H1 (cell line): ENCODE data around the gene PROZ. TPM values are rescaled to one million over a fixed set of nuclear protein-coding genes. Genes with fewer than 3 reads are reported as not detected.

Experiments
- CTCF ChIA-PET: fragments of 300-600 bp; sonication (Branson Sonifier 250); formaldehyde crosslinking; loops from one replicate; lab custom pipeline; 2021; ENCODE audit not compliant: partially characterized antibody; lab: Charles Lee
- POLR2A ChIA-PET: fragments of 300-600 bp; sonication (Branson Sonifier 250); formaldehyde crosslinking; loops from one replicate; lab custom pipeline; 2021; ENCODE audit warnings: inconsistent platforms; ENCODE audit not compliant: partially characterized antibody; lab: Charles Lee
- DNase-seq, 2 experiments: peaks; one replicate each; pipeline versions ENCODE4 v3.0.0 to v3.0.0-alpha.2; 2010 to 2022; ENCODE audit warnings: low spot score in 2 of 2, low read depth in 1 of 2, mixed read lengths in 1 of 2
- FAIRE-seq: peaks from 2 replicates; lab custom pipeline; 2011; peaks lifted over from hg19 to GRCh38; lab: Jason Lieb, UNC
- H2AFZ ChIP-seq: 2 replicates; pipeline ENCODE4 v1.8.1; 2012; ENCODE audit warnings: low read length, inconsistent platforms
- H2AK5ac ChIP-seq: 2 replicates; pipeline ENCODE4 v1.6.1; 2013; ENCODE audit warnings: low read depth, low read length
- H2BK120ac ChIP-seq: replicated peaks from 2 replicates; pipeline ENCODE3; 2013; ENCODE audit warnings: low read depth, low read length, inconsistent platforms
- H2BK12ac ChIP-seq: 2 replicates; pipeline ENCODE4 v1.6.1; 2013; ENCODE audit warnings: low read depth, low read length
- H2BK15ac ChIP-seq: 2 replicates; pipeline ENCODE4 v1.6.1; 2013; ENCODE audit warnings: low read length
- H2BK20ac ChIP-seq: 2 replicates; pipeline ENCODE4 v1.6.1; 2013; ENCODE audit warnings: low read length
- H2BK5ac ChIP-seq: 2 replicates; pipeline ENCODE4 v1.6.1; 2013; ENCODE audit warnings: low read depth, low read length
- H3K14ac ChIP-seq: 2 replicates; pipeline ENCODE4 v1.6.1; 2013; ENCODE audit warnings: inconsistent platforms; ENCODE audit not compliant: insufficient read length
- H3K18ac ChIP-seq: 2 replicates; pipeline ENCODE4 v1.6.1; 2013; ENCODE audit warnings: low read length; ENCODE audit errors: extremely low read depth
- H3K23ac ChIP-seq: 2 replicates; pipeline ENCODE4 v1.6.1; 2013; ENCODE audit warnings: inconsistent platforms; ENCODE audit not compliant: insufficient read length
- H3K23me2 ChIP-seq: 2 replicates; pipeline ENCODE4 v1.6.1; 2013; ENCODE audit warnings: low read depth, low read length
- H3K27ac ChIP-seq: 2 replicates; pipeline ENCODE4 v1.6.1; 2011; ENCODE audit warnings: low read depth, low read length, inconsistent platforms
- H3K27me3 ChIP-seq, 4 experiments: replicated peaks in 1 of 4; 1 replicate in 1 of 4; 2 replicates in 3 of 4; pipeline versions ENCODE4 v1.6.1 to v1.8.1; 2011 to 2013; ENCODE audit warnings: low read length in 3 of 4, mild to moderate bottlenecking in 3 of 4, inconsistent platforms in 2 of 4, mixed read lengths in 2 of 4, moderate library complexity in 1 of 4; ENCODE audit not compliant: control insufficient read depth in 3 of 4, insufficient read depth in 3 of 4; ENCODE audit errors: extremely low read depth in 1 of 4
- H3K36me3 ChIP-seq, 4 experiments: 2 replicates each; pipeline versions ENCODE4 v1.6.1 to v1.8.1; 2011 to 2013; ENCODE audit warnings: mild to moderate bottlenecking in 4 of 4, low read length in 3 of 4, moderate library complexity in 2 of 4, control low read depth in 1 of 4, inconsistent platforms in 1 of 4; ENCODE audit not compliant: insufficient read depth in 4 of 4, control insufficient read depth in 2 of 4
- H3K4ac ChIP-seq: replicated peaks from 2 replicates; pipeline ENCODE3; 2013; ENCODE audit warnings: low read length, low read depth, mixed read lengths, inconsistent platforms; ENCODE audit not compliant: insufficient read length
- H3K4me1 ChIP-seq, 4 experiments: replicated peaks in 1 of 4; 1 replicate in 1 of 4; 2 replicates in 3 of 4; pipeline versions ENCODE4 v1.6.1 to v1.8.1; 2011 to 2013; ENCODE audit warnings: low read length in 3 of 4, inconsistent platforms in 2 of 4, mixed read lengths in 1 of 4; ENCODE audit not compliant: insufficient read depth in 4 of 4, control insufficient read depth in 3 of 4
- H3K4me2 ChIP-seq, 2 experiments: 2 replicates each; pipeline versions ENCODE4 v1.6.1 to v1.8.1; 2011 to 2013; ENCODE audit warnings: low read depth in 2 of 2, low read length in 2 of 2, control low read depth in 1 of 2, inconsistent platforms in 1 of 2, mild to moderate bottlenecking in 1 of 2; ENCODE audit not compliant: insufficient read depth in 1 of 2
- H3K4me3 ChIP-seq, 4 experiments: fragments of 200-600, 300-600 bp in 1 of 4; sonication (generic), shearing (Covaris generic), sonication (Bioruptor Twin) in 1 of 4; 2 replicates each; pipeline versions ENCODE4 v1.5.1 to v1.8.1; 2011 to 2016; ENCODE audit warnings: low read length in 4 of 4, low read depth in 3 of 4, control low read depth in 2 of 4, inconsistent platforms in 2 of 4, mild to moderate bottlenecking in 2 of 4, mixed read lengths in 1 of 4, moderate library complexity in 1 of 4; ENCODE audit not compliant: insufficient read depth in 2 of 4; ENCODE audit errors: extremely low read depth in 1 of 4
- H3K56ac ChIP-seq: replicated peaks from 2 replicates; pipeline ENCODE3; 2013; ENCODE audit warnings: low read depth, mild to moderate bottlenecking, mixed read lengths, low read length, inconsistent platforms; ENCODE audit not compliant: insufficient read length
- H3K79me1 ChIP-seq: 2 replicates; pipeline ENCODE4 v1.6.1; 2013; ENCODE audit warnings: low read depth, low read length, control low read depth
- H3K79me2 ChIP-seq, 2 experiments: 2 replicates each; pipeline versions ENCODE4 v1.6.1 to v1.8.1; 2012 to 2013; ENCODE audit warnings: low read length in 2 of 2, mild to moderate bottlenecking in 2 of 2, inconsistent platforms in 1 of 2; ENCODE audit not compliant: insufficient read depth in 2 of 2, control insufficient read depth in 1 of 2
- H3K9ac ChIP-seq, 4 experiments: replicated peaks in 1 of 4; 1 replicate in 1 of 4; 2 replicates in 3 of 4; pipeline versions ENCODE4 v1.6.1 to v1.8.1; 2011 to 2013; ENCODE audit warnings: low read depth in 3 of 4, low read length in 3 of 4, control low read depth in 2 of 4, mild to moderate bottlenecking in 2 of 4, moderate library complexity in 2 of 4, inconsistent platforms in 1 of 4; ENCODE audit errors: extremely low read depth in 1 of 4
- H3K9me3 ChIP-seq, 2 experiments: 2 replicates each; pipeline versions ENCODE4 v1.6.1 to v1.8.1; 2012 to 2013; ENCODE audit warnings: mild to moderate bottlenecking in 2 of 2, moderate library complexity in 2 of 2, control low read depth in 1 of 2, inconsistent platforms in 1 of 2, low read depth in 1 of 2, low read length in 1 of 2, mixed read lengths in 1 of 2; ENCODE audit not compliant: insufficient read depth in 2 of 2
- H4K20me1 ChIP-seq, 2 experiments: replicated peaks in 1 of 2; 2 replicates each; pipeline versions ENCODE3 to v1.8.1; 2011 to 2013; ENCODE audit warnings: inconsistent platforms in 2 of 2, low read length in 2 of 2, mild to moderate bottlenecking in 1 of 2; ENCODE audit not compliant: insufficient read depth in 2 of 2, control insufficient read depth in 1 of 2
- H4K5ac ChIP-seq: 2 replicates; pipeline ENCODE4 v1.6.1; 2013; ENCODE audit warnings: low read length, low read depth, mixed read lengths, inconsistent platforms; ENCODE audit not compliant: insufficient read length
- H4K8ac ChIP-seq: 2 replicates; pipeline ENCODE4 v1.8.0; 2013; ENCODE audit warnings: mild to moderate bottlenecking, moderate library complexity, low read length, inconsistent platforms; ENCODE audit not compliant: insufficient read depth; ENCODE audit errors: extremely low read depth
- H4K91ac ChIP-seq: replicated peaks from 2 replicates; pipeline ENCODE3; 2013; ENCODE audit warnings: low read length, mixed read lengths, inconsistent platforms; ENCODE audit not compliant: insufficient read length
- ASH2L ChIP-seq: fragments of 200-600, 300-600 bp; sonication (generic); IDR thresholded peaks from one replicate; pipeline ENCODE4 v1.7.1; 2017; ENCODE audit warnings: low read length
- ATF2 ChIP-seq: IDR thresholded peaks from 2 replicates; pipeline ENCODE4 v1.6.1; 2012; ENCODE audit warnings: low read length, inconsistent platforms
- EGR1 ChIP-seq: IDR thresholded peaks from 2 replicates; pipeline ENCODE4 v1.6.1; 2011; ENCODE audit warnings: low read depth, low read length, borderline replicate concordance
- NANOG ChIP-seq: IDR thresholded peaks from 2 replicates; pipeline ENCODE4 v1.6.1; 2011; ENCODE audit warnings: low read length, low read depth, mild to moderate bottlenecking, inconsistent platforms; ENCODE audit not compliant: insufficient read depth, poor library complexity, severe bottlenecking
- PHF8 ChIP-seq: fragments of 200-600 bp; sonication (generic); conservative IDR thresholded peaks from 2 replicates; pipeline ENCODE4 v1.7.1; 2012; ENCODE audit warnings: low read depth, mild to moderate bottlenecking, inconsistent platforms, low read length, moderate library complexity
- SIRT6 ChIP-seq: IDR thresholded peaks from one replicate; pipeline ENCODE4 v1.7.1; 2012; ENCODE audit warnings: low read length, inconsistent platforms
- SIX5 ChIP-seq: IDR thresholded peaks from 2 replicates; pipeline ENCODE4 v1.6.1; 2011; ENCODE audit warnings: mild to moderate bottlenecking, low read depth, low read length
- SP1 ChIP-seq: IDR thresholded peaks from 2 replicates; pipeline ENCODE4 v1.6.1; 2011; ENCODE audit warnings: low read depth, low read length
- SRF ChIP-seq: IDR thresholded peaks from 2 replicates; pipeline ENCODE4 v1.6.1; 2011; ENCODE audit warnings: mild to moderate bottlenecking, low read depth, low read length, moderate library complexity
- WGBS, 2 experiments: shearing (Covaris generic) in 1 of 2; methylation state at CpG; one replicate each; pipeline versions ENCODE4 v1.1.6 to v1.1.7; 2013 to 2015; ENCODE audit warnings: low lambda C conversion rate in 2 of 2, mixed read lengths in 2 of 2, inconsistent platforms in 1 of 2, low coverage in 1 of 2, missing lambda C conversion rate in 1 of 2; ENCODE audit not compliant: insufficient replicate concordance in 2 of 2, insufficient coverage in 1 of 2, insufficient read length in 1 of 2; ENCODE audit errors: extremely low coverage in 1 of 2, missing lambda C conversion rate in 1 of 2; 5-methylcytosine and 5-hydroxymethylcytosine counted together
- polyA plus RNA-seq, 7 experiments: library from polyadenylated mRNA; depleted of rRNA in 3 of 7; stranded (reverse) in 5 of 7; unstranded in 2 of 7; fragments of >200 nt in 5 of 7; fragments of 200-250 nt in 2 of 7; gene quantifications; 1 replicate in 5 of 7; 2 replicates in 1 of 7; 4 replicates in 1 of 7; pipeline versions ENCODE4 v1.2.1 to v1.2.3, GENCODE V29; 2011 to 2013; ENCODE audit warnings: missing spikeins in 2 of 7, mixed read lengths in 2 of 7
- total RNA-seq: library from RNA; stranded (reverse); fragmentation: NEBNext Ultra II Directional; extraction: Animal tissue kit (Norgen Biotek cat#: 25700); gene quantifications from 2 replicates; pipeline ENCODE4 v1.2.1, GENCODE V29; 2021

The PROZ gene
- total and polyA plus RNA-seq, 2 of the 8 experiments (the other 6 are each of a cell fraction or from before 2014, with no cell fraction given): not detected

- Histone ChIP-seq H2AK5ac (no peak overlapping the region), H3K79me1 (no peaks in the 10 kb centered on the region), H3K79me2 (no peaks in the 10 kb centered on the region), H3K4me2 (no peak overlapping the region)
- TF ChIP-seq SIX5 (no peak), ASH2L (no peak), ATF2 (no peak), SP1 (no peak), NANOG (no peak), SIRT6 (no peak), SRF (no peak), PHF8 (no peak), EGR1 (no peak)
- TF ChIP-seq, all 59 proteins: peak for 0
- H4K20me1 ChIP-seq: no peaks in the 10 kb centered on the region
- H3K23ac ChIP-seq: no peak overlapping the region
- H3K27me3 ChIP-seq: peaks cover 5 to 12% (median 12%) of the 10 kb centered on the region in 4 experiments; a peak in 6 of 7 replicates
- no peak overlapping the region for H3K56ac ChIP-seq
- POLR2A ChIA-PET: interaction anchor here (1.6 kb wide), 1 partner anchor 52 kb away, joined by 7 read pairs; the partner anchor contains the start of genes CUL4A and PCID2
- H3K27ac ChIP-seq: no peak overlapping the region
- H3K4ac ChIP-seq: no peak overlapping the region
- no peak overlapping the region for H4K5ac ChIP-seq
- H3K9me3 ChIP-seq: no peaks in the 10 kb centered on the region
- no peak overlapping the region for H3K4me3 ChIP-seq
- H4K91ac ChIP-seq: no peak overlapping the region
- H3K36me3 ChIP-seq: no peaks in the 10 kb centered on the region
- H2BK12ac ChIP-seq: no peak overlapping the region
- CTCF ChIA-PET: interaction anchor here (0.6 to 1.6 kb wide), 3 partner anchors 21 to 262 kb away, joined by 3 read pairs; no protein-coding TSS in a partner anchor
- peak overlapping the region; percentile 35; the same call in 1 of the 2 replicates for H2BK5ac ChIP-seq
- no peak overlapping the region for H3K9ac ChIP-seq
- no peak for FAIRE-seq
- peaks cover 0 to 24% (median 13%) of the 10 kb centered on the region in 4 experiments; a peak in 6 of 7 replicates for H3K4me1 ChIP-seq
- no peak overlapping the region for H3K14ac ChIP-seq
- no peak overlapping the region for H3K18ac ChIP-seq
- no peak overlapping the region for H4K8ac ChIP-seq
- H2BK20ac ChIP-seq: no peak overlapping the region
- H2BK15ac ChIP-seq: peak overlapping the region; percentile 16; the same call in 1 of the 2 replicates
- peak in 1 of 2 experiments; percentile 33 for DNase-seq
- WGBS, 2 experiments: 89% methylated on average over 12 of the region's 12 CpGs; no CpG with 5 or more reads in 1 of the 2 experiments
- no peak overlapping the region for H2BK120ac ChIP-seq
- H3K23me2 ChIP-seq: peaks cover 10% of the 10 kb centered on the region
- no peak overlapping the region for H2AFZ ChIP-seq
These were observed 1.1 kb upstream of the PROZ start for GRCh38 chr13:113157206-113157928.
